RPMI8226 (cell line): ENCODE results near the gene UHRF2.
"Not testable (repeated sequence)": the region's sequence is repeated elsewhere in the genome, so short reads cannot be mapped to it uniquely, and the experiment has no call there.

Experiments
- DNase-seq: peaks from one replicate; pipeline ENCODE4 v3.0.0-alpha.2; 2015

Gene UHRF2

GRCh38 chr9:6428940-6429889 is 16.2 kb downstream of the UHRF2 start:
- DNase-seq = no peak

GRCh38 chr9:6431038-6431437 is 18.0 kb downstream of the UHRF2 start:
- DNase-seq = no peak

- no peak for DNase-seq
Observed at GRCh38 chr9:6433410-6433809, 20.4 kb downstream of the UHRF2 start.

GRCh38 chr9:6439051-6439703 is 26.2 kb downstream of the UHRF2 start:
- DNase-seq = no peak

GRCh38 chr9:6440405-6440804 is 27.4 kb downstream of the UHRF2 start:
- DNase-seq = no peak

- DNase-seq = no peak
Observed at GRCh38 chr9:6441269-6441668, 28.3 kb downstream of the UHRF2 start.

- no peak for DNase-seq
Observed at GRCh38 chr9:6443661-6444060, 30.7 kb downstream of the UHRF2 start.

GRCh38 chr9:6444128-6444527 is 31.1 kb downstream of the UHRF2 start:
- DNase-seq = no peak

GRCh38 chr9:6449086-6449485 is 36.1 kb downstream of the UHRF2 start:
- no peak for DNase-seq

- no peak for DNase-seq
Observed at GRCh38 chr9:6449645-6450044, 36.6 kb downstream of the UHRF2 start.

GRCh38 chr9:6450641-6451375 is 37.8 kb downstream of the UHRF2 start:
- DNase-seq = no peak

- not testable (repeated sequence) for DNase-seq
Observed at GRCh38 chr9:6455292-6455691, 42.3 kb downstream of the UHRF2 start.

- not testable (repeated sequence) for DNase-seq
Observed at GRCh38 chr9:6458704-6459103, 45.7 kb downstream of the UHRF2 start.

- DNase-seq = no peak
Observed at GRCh38 chr9:6459718-6460117, 46.7 kb downstream of the UHRF2 start.

GRCh38 chr9:6460189-6460768 is 47.3 kb downstream of the UHRF2 start:
- DNase-seq = no peak

GRCh38 chr9:6461619-6462018 is 48.6 kb downstream of the UHRF2 start:
- no peak for DNase-seq

- no peak for DNase-seq
Observed at GRCh38 chr9:6467006-6467625, 54.1 kb downstream of the UHRF2 start.

- DNase-seq = no peak
Observed at GRCh38 chr9:6471231-6471850, 58.3 kb downstream of the UHRF2 start.

- no peak for DNase-seq
Observed at GRCh38 chr9:6473151-6473550, 60.2 kb downstream of the UHRF2 start.

- DNase-seq = no peak
Observed at GRCh38 chr9:6479959-6480358, 67.0 kb downstream of the UHRF2 start.

- no peak for DNase-seq
Observed at GRCh38 chr9:6484210-6484609, 71.2 kb downstream of the UHRF2 start.

- no peak for DNase-seq
Observed at GRCh38 chr9:6488395-6488794, 75.4 kb downstream of the UHRF2 start.
